ENCODE results near the gene TMEM161A.
"Not testable (repeated sequence)": the region's sequence is repeated elsewhere in the genome, so short reads cannot be mapped to it uniquely, and the experiment has no call there.

The TMEM161A gene

GRCh38 chr19:19138109-19138981 is at the start of gene TMEM161A:
TSS of gene TMEM161A (minus strand) at chr19:19138478. CDS start at chr19:19138428, 50 bp downstream.
- peak; percentile 89 to 96 (median 93) for DNase-seq (ENCODE audit: low read depth in 3 of 3)

GRCh38 chr19:19186742-19187141 is 48.5 kb upstream of the TMEM161A start:
- no peak for DNase-seq (ENCODE audit: low read depth in 3 of 3)

GRCh38 chr19:19185853-19186740 is 47.8 kb upstream of the TMEM161A start:
- DNase-seq (ENCODE audit: low read depth in 3 of 3): peak; percentile 32 to 47 (median 36)

- DNase-seq (ENCODE audit: low read depth in 3 of 3): no peak
Measured at GRCh38 chr19:19181488-19181998, 43.3 kb upstream of the TMEM161A start.

- no peak for DNase-seq (ENCODE audit: low read depth in 3 of 3)
Measured at GRCh38 chr19:19179548-19180441, 41.5 kb upstream of the TMEM161A start.

- no peak for DNase-seq (ENCODE audit: low read depth in 3 of 3)
Measured at GRCh38 chr19:19176950-19177349, 38.7 kb upstream of the TMEM161A start.

- DNase-seq (ENCODE audit: low read depth in 3 of 3): not testable (repeated sequence)
Measured at GRCh38 chr19:19173243-19173642, 35.0 kb upstream of the TMEM161A start.

GRCh38 chr19:19171821-19172532 is 33.7 kb upstream of the TMEM161A start:
- no peak for DNase-seq (ENCODE audit: low read depth in 3 of 3)

GRCh38 chr19:19170873-19171672 is 32.8 kb upstream of the TMEM161A start:
- no peak for DNase-seq (ENCODE audit: low read depth in 3 of 3)

GRCh38 chr19:19170053-19170872 is 32.0 kb upstream of the TMEM161A start, which contains the start of gene MEF2B:
TSS of gene MEF2B (minus strand) at chr19:19170263. CDS start at chr19:19150735, 19,528 bp downstream.
- peak; percentile 56 to 85 (median 63) for DNase-seq (ENCODE audit: low read depth in 3 of 3)

- no peak for DNase-seq (ENCODE audit: low read depth in 3 of 3)
Measured at GRCh38 chr19:19169236-19170052, 31.2 kb upstream of the TMEM161A start.

- DNase-seq (ENCODE audit: low read depth in 3 of 3): no peak
Measured at GRCh38 chr19:19167612-19168011, 29.3 kb upstream of the TMEM161A start.

GRCh38 chr19:19165396-19165795 is 27.1 kb upstream of the TMEM161A start:
- DNase-seq (ENCODE audit: low read depth in 3 of 3): no peak

GRCh38 chr19:19162495-19162894 is 24.2 kb upstream of the TMEM161A start:
- DNase-seq (ENCODE audit: low read depth in 3 of 3): no peak

- DNase-seq (ENCODE audit: low read depth in 3 of 3): no peak
Measured at GRCh38 chr19:19160461-19161035, 22.3 kb upstream of the TMEM161A start.

GRCh38 chr19:19159534-19159933 is 21.3 kb upstream of the TMEM161A start:
- DNase-seq (ENCODE audit: low read depth in 3 of 3): no peak

GRCh38 chr19:19157808-19158207 is 19.5 kb upstream of the TMEM161A start:
- DNase-seq (ENCODE audit: low read depth in 3 of 3): no peak
